Activated naive CD8-positive, alpha-beta T cell treated with anti-CD3 and anti-CD28 coated beads for 36 hours (primary cell): ENCODE data around the gene FBH1. TPM values are rescaled to one million over a fixed set of nuclear protein-coding genes. Genes with fewer than 3 reads are reported as not detected.
"Not testable (repeated sequence)": the region's sequence is repeated elsewhere in the genome, so short reads cannot be mapped to it uniquely, and the experiment has no call there.

Source experiments
- DNase-seq: peaks from one replicate; pipeline ENCODE4 v3.0.0; 2021
- H3K27ac Mint-ChIP-seq: one replicate; pipeline ENCODE4 v1.8.0; 2022; ENCODE audit warnings: mild to moderate bottlenecking, moderate library complexity, mixed read lengths
- H3K27me3 Mint-ChIP-seq: one replicate; pipeline ENCODE4 v1.8.0; 2022; ENCODE audit warnings: mild to moderate bottlenecking, mixed read lengths
- H3K36me3 Mint-ChIP-seq: one replicate; pipeline ENCODE4 v1.8.0; 2021; ENCODE audit warnings: mild to moderate bottlenecking, mixed read lengths
- H3K4me1 Mint-ChIP-seq: one replicate; pipeline ENCODE4 v1.8.0; 2021; ENCODE audit warnings: mixed read lengths
- H3K4me3 Mint-ChIP-seq: one replicate; pipeline ENCODE4 v1.8.0; 2022; ENCODE audit warnings: mild to moderate bottlenecking, moderate library complexity, mixed read lengths
- H3K9me3 Mint-ChIP-seq: one replicate; pipeline ENCODE4 v1.8.0; 2022; ENCODE audit warnings: mixed read lengths
- total RNA-seq, 2 experiments: library from RNA; stranded (reverse); gene quantifications; one replicate each; pipeline ENCODE4 v1.2.3, GENCODE V29; 2021

FBH1 gene
- total RNA-seq, 2 experiments from 2014 or later = 48.7 to 49.0 TPM

DNA sequence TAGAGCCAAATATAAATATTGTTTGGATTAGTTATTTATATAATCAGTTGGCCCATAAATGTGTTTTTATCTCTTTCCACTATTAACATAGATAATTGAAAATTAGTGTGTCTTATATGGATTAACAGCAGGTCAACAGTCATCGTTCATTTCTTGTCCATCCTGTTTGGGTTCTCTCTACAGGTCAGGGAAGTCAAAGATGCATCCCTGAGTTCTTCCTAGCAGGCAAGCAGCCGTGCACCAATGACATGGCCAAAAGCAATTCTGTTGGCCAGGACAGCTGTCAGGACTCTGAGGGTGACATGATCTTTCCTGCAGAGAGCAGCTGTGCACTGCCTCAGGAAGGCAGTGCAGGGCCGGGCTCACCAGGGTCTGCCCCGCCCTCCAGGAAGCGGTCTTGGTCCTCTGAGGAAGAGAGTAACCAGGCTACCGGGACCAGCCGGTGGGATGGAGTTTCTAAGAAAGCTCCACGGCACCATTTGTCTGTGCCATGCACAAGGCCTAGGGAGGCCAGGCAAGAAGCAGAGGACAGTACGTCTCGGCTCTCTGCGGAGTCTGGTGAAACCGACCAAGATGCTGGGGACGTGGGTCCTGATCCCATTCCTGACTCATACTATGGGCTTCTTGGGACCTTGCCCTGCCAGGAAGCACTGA, 15.9 kb downstream of the FBH1 start:
- no peak overlapping the region for H3K27ac Mint-ChIP-seq
- no peak overlapping the region for H3K4me3 Mint-ChIP-seq
- no peaks in the 10 kb centered on the region for H3K27me3 Mint-ChIP-seq
- H3K4me1 Mint-ChIP-seq = peaks cover 12% of the 10 kb centered on the region
- no peaks in the 10 kb centered on the region for H3K9me3 Mint-ChIP-seq
- peaks cover 42% of the 10 kb centered on the region for H3K36me3 Mint-ChIP-seq
- no peak for DNase-seq

DNA sequence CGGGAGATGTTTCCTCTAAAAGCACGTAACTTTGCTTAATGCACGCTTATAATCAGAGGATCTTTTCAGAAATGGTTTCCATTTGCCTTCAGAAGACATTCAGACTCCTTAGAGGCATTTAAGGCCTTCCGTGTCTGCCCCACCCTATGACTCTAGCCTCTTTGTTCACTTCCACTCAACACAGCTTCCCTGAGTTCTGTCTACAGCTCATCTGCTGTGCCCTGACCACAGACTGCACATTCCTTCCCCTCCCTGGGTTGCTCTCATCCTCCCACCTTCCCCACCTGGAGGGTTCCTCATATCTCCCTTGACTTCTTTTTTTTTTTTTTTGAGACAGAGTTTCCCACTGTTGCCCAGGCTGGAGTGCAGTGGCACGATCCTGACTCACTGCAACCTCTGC, 16.6 kb downstream of the FBH1 start:
- H3K9me3 Mint-ChIP-seq = no peaks in the 10 kb centered on the region
- H3K36me3 Mint-ChIP-seq = peaks cover 46% of the 10 kb centered on the region
- H3K4me1 Mint-ChIP-seq = peaks cover 15% of the 10 kb centered on the region
- H3K27ac Mint-ChIP-seq = no peak overlapping the region
- H3K4me3 Mint-ChIP-seq = no peak overlapping the region
- DNase-seq = no peak
- H3K27me3 Mint-ChIP-seq = no peaks in the 10 kb centered on the region

DNA sequence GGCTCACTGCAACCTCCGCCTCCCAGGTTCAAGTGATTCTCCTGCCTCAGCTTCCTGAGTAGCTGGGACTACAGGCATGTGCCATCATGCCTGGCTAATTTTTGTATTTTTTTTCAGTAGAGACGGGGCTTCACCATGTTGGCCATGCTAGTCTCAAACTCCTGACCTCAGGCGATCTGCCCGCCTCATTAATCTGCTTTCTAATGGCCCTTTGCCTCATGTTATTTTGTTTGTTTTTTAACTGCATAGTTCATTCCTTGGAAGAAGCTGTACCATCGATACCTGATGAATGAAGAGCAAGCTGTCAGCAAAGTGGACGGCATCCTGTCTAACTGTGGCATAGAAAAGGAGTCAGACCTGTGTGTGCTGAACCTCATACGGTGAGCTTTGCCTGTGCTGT, 18.6 kb downstream of the FBH1 start:
- H3K27ac Mint-ChIP-seq, H3K27me3 Mint-ChIP-seq: not testable (repeated sequence)

DNA sequence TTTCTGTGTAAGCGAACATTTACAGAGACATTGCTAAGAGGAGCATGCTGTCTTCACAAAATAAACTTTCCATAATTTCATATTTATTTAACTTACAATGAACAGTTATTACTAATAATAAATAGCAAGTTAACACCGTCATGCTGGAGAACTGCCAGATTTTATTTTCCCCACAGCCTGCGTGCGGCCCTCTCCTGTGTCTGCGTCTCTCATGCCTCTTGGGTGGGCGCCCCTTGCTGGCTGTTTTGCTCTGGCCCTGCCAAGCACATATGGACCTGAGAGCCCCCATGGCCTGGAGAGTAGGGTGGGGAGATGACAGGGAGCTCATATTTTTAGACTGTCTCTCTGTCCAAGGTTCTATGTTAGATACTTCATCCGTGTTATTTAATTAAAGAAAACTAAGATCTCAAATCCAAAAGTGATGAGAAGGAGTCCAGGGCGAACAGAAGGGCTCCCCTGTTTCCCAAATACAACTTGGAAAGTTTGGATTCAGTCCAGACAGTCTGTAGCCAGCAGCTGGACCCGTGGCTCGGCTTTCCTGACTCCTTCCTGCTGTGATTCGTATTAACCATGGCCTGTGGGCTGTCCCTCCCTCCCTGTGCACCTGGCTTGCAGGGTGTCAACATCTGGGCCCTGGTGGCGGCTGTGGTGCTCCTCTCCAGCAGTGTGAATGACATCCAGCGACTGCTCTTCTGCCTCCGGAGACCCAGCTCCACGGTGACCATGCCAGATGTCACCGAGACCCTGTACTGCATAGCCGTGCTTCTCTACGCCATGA, 20.5 kb downstream of the FBH1 start:
- Mint-ChIP-seq H3K27me3 (no peaks in the 10 kb centered on the region), H3K4me3 (no peak overlapping the region), H3K27ac (no peak overlapping the region), H3K4me1 (peaks cover 7% of the 10 kb centered on the region), H3K9me3 (no peaks in the 10 kb centered on the region), H3K36me3 (peaks cover 37% of the 10 kb centered on the region)
- DNase-seq = no peak

More for the DNA sequence above, 18.6 kb downstream of the FBH1 start:
- H3K4me3 Mint-ChIP-seq, DNase-seq, H3K9me3 Mint-ChIP-seq: not testable (repeated sequence)
- peaks cover 40% of the 10 kb centered on the region for H3K36me3 Mint-ChIP-seq
- H3K4me1 Mint-ChIP-seq = peaks cover 12% of the 10 kb centered on the region

DNA sequence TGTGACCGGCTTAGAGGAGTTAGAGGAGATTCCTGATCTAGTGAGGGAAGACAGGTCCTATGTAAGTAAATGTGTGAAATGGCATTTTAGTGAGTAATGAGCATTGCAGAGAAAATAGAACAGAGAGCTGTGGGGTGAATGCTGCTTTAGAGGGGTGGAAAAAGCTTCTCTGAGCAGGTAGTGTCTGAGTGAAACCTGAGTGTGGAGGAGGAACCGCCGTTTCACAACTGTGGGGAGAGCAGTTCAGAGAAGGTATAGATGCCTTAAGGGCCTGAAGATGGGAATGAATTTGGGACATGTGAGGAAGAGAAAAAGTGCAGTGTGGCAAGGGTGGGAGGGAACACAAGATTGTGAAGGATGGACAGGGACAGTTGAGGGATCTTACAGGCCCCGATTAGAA, 21.6 kb downstream of the FBH1 start:
- Mint-ChIP-seq H3K27me3 (no peaks in the 10 kb centered on the region), H3K4me1 (peaks cover 7% of the 10 kb centered on the region), H3K4me3 (no peak overlapping the region), H3K9me3 (no peaks in the 10 kb centered on the region), H3K36me3 (peaks cover 38% of the 10 kb centered on the region), H3K27ac (no peak overlapping the region)
- DNase-seq = no peak

DNA sequence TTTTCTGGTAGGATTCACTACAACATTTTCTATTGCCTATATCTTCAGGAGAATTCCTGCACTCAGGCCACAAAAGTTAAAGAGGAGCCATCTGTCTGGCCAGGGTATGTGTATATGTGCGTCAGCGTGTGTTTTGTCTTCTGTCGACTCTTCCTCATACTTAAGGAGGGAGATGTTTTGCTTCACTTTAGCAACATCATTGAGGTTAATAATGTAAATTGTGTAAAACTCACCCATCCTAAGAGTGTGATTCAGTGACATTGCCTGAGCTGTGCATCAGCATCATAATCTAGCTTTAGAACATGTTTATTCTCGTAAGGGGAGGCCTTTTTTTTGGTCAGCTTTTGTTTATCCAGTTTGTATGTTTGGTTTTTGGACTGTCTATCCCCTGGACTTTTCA, 23.7 kb downstream of the FBH1 start:
- H3K36me3 Mint-ChIP-seq = peaks cover 37% of the 10 kb centered on the region
- peaks cover 4% of the 10 kb centered on the region for H3K4me1 Mint-ChIP-seq
- no peaks in the 10 kb centered on the region for H3K27me3 Mint-ChIP-seq
- no peak overlapping the region for H3K4me3 Mint-ChIP-seq
- no peaks in the 10 kb centered on the region for H3K9me3 Mint-ChIP-seq
- DNase-seq = no peak
- no peak overlapping the region for H3K27ac Mint-ChIP-seq

DNA sequence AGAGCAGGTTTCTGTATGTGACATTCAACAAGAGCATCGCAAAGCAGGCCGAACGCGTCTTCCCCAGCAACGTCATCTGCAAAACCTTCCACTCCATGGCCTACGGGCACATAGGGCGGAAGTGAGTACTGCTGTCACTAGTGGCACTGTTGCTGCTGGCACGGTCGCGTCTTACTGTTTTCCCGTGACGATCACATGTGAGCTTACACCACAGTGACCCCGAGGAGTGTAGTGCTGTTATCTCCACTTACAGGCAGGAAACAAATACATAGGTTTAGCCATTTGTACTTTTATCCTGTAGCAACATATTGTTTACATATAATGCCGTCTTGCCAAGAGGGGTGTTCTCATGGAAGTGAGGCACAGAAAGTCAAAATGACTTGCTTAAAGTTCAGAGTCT, 25.4 kb downstream of the FBH1 start:
- Mint-ChIP-seq H3K4me3 (no peak overlapping the region), H3K36me3 (peaks cover 37% of the 10 kb centered on the region), H3K27me3 (no peaks in the 10 kb centered on the region), H3K27ac (no peak overlapping the region), H3K4me1 (peaks cover 3% of the 10 kb centered on the region), H3K9me3 (no peaks in the 10 kb centered on the region)
- no peak for DNase-seq

DNA sequence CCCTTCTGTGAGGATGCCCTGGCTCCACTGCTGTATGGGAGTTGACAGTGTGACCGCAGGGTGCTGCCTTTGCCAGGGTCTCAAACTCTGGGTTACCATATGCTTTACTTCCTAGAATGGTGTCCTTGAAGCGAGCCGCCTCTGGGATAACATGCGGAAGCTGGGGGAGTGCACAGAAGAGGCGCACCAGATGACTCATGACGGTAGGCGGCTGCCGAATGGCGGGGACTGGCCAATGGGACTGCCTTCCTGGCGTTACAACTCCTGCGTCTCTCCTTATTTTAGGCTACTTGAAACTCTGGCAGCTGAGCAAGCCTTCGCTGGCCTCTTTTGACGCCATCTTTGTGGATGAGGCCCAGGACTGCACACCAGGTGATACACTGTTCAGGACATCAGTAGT, 27.3 kb downstream of the FBH1 start:
- Mint-ChIP-seq H3K9me3 (no peaks in the 10 kb centered on the region), H3K4me3 (no peak overlapping the region), H3K27me3 (no peaks in the 10 kb centered on the region), H3K4me1 (no peaks in the 10 kb centered on the region), H3K36me3 (peaks cover 33% of the 10 kb centered on the region), H3K27ac (no peak overlapping the region)
- no peak for DNase-seq

DNA sequence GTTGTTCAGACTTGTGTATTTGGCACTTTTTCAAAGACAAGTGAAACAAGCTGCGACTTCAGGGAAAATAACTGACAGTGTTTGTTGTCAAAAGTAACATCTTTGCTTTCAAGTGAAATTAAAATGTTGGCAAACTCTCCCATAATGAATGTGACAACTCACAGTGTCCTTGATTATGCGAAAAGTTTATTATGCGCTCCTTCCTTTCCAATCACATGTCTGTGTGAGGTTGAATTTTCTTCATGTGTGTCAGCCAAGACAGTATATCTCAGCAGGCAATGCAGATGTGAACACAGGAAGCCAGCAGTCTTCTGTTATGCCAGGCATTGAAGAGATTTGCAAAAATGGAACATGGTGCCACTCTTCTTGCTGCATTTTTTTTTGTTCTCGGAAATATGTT, 28.7 kb downstream of the FBH1 start:
- Mint-ChIP-seq H3K4me1 (no peaks in the 10 kb centered on the region), H3K9me3 (no peaks in the 10 kb centered on the region), H3K27ac (no peak overlapping the region), H3K36me3 (peaks cover 33% of the 10 kb centered on the region), H3K4me3 (no peak overlapping the region), H3K27me3 (no peaks in the 10 kb centered on the region)
- no peak for DNase-seq

DNA sequence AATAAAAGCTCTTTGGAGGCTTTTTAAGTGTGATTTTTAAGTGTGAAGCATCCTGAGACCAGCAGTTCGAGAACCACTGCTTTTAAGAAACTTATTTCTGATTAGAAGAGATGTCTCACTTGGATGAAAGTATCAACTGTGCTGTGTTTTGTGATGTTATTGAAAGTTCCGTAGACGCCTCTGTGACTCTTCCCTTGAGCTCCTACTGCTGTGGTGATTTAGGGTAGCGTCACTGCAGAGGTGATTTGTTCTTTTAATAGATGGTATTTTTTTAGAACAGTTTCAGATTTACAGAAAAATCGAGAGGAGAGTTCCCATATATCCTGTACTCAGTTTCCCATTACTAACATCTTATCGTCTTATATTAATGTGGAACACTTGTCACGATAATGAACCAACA, 29.5 kb downstream of the FBH1 start:
- no peaks in the 10 kb centered on the region for H3K9me3 Mint-ChIP-seq
- H3K27ac Mint-ChIP-seq = no peak overlapping the region
- H3K27me3 Mint-ChIP-seq = no peaks in the 10 kb centered on the region
- DNase-seq = no peak
- no peak overlapping the region for H3K4me3 Mint-ChIP-seq
- H3K4me1 Mint-ChIP-seq = no peaks in the 10 kb centered on the region
- peaks cover 33% of the 10 kb centered on the region for H3K36me3 Mint-ChIP-seq

DNA sequence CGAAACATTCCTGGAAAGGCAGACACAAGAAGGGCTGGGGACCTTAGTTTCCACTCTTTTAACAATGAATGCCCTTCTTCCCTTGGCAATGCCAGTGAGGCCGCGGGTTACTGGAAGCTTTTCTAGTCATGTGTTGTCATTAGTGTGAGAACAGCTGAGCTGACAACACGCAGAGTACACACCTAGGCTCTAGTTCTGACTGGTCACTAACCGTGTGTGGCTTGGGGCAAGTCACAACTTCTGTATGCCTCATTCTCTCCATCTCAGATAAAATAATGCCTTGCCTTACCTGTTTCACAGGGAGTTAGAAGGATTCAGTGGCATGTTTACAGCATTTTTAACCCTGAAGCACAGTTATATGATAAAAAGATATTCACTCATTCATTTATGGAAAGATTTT, 31.7 kb downstream of the FBH1 start:
- no peaks in the 10 kb centered on the region for H3K9me3 Mint-ChIP-seq
- DNase-seq = no peak
- no peaks in the 10 kb centered on the region for H3K4me1 Mint-ChIP-seq
- H3K4me3 Mint-ChIP-seq = no peak overlapping the region
- peaks cover 25% of the 10 kb centered on the region for H3K36me3 Mint-ChIP-seq
- H3K27me3 Mint-ChIP-seq = no peaks in the 10 kb centered on the region
- H3K27ac Mint-ChIP-seq = no peak overlapping the region

DNA sequence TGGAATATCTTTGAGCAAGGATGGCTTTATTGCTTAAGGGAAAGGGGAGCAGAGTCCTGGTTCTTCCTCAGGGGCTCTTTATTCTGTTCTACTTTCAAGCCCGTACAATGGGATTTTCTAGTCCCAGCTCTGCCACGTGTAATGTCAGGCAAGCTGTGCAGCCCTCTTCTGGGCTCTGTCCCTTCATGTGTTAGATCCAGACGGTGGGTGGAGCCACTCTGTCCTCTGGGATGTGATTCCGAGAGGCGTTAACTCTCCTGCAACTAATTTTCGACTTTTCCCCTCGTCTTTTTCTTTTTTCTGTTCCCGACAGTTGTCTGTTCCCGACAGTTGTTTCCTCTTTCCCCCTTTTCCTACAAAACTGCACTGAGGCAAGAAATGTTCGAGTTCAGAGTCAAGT, 34.8 kb downstream of the FBH1 start:
- Mint-ChIP-seq H3K4me1 (no peaks in the 10 kb centered on the region), H3K4me3 (no peak overlapping the region), H3K9me3 (no peaks in the 10 kb centered on the region), H3K27ac (no peak overlapping the region), H3K36me3 (peaks cover 19% of the 10 kb centered on the region), H3K27me3 (no peaks in the 10 kb centered on the region)
- no peak for DNase-seq

DNA sequence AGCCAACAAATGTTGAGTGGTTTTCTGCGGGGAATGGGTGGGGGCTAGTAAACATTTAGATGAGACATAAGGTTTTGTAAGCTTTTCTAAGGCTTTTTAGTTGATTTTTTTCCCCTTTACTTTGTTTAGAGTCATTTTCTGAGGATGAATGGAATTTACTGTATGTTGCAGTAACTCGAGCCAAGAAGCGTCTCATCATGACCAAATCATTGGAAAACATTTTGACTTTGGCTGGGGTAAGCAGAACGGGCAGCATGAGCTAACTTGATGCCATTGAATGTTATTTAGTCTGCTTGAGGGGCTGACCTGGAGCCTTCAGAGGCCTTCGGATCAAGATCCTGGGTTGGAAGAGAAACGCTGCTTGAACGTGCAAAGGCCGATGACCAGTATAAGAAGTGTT, 37.3 kb downstream of the FBH1 start:
- Mint-ChIP-seq H3K4me1 (no peaks in the 10 kb centered on the region), H3K4me3 (no peak overlapping the region)

DNA sequence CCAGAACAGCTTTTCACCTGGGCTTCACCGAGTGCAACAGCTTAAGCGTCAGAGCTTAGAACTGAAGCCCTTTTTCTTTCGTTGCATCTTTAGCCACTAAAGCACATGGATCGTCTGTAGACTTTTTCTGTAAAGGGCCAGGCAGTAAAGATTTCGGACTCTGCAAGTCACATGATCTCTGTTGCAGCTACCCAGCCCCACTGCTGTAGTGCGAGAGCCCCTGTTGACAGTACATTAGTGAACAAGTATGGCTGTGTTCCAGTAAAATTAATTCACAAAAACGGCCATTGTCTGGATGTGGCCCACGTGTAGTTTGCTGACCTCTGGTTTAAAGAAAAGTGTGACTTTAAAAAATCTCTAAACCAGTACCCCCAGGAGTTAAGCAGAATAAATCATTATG, 39.4 kb downstream of the FBH1 start:
- Mint-ChIP-seq H3K27ac (no peak overlapping the region), H3K9me3 (no peaks in the 10 kb centered on the region), H3K36me3 (peaks cover 22% of the 10 kb centered on the region), H3K4me3 (no peak overlapping the region), H3K4me1 (no peaks in the 10 kb centered on the region), H3K27me3 (no peaks in the 10 kb centered on the region)
- no peak for DNase-seq

More for the DNA sequence above, 37.3 kb downstream of the FBH1 start:
- H3K36me3 Mint-ChIP-seq = peaks cover 16% of the 10 kb centered on the region
- DNase-seq = no peak
- no peaks in the 10 kb centered on the region for H3K9me3 Mint-ChIP-seq
- no peaks in the 10 kb centered on the region for H3K27me3 Mint-ChIP-seq
- H3K27ac Mint-ChIP-seq = no peak overlapping the region

DNA sequence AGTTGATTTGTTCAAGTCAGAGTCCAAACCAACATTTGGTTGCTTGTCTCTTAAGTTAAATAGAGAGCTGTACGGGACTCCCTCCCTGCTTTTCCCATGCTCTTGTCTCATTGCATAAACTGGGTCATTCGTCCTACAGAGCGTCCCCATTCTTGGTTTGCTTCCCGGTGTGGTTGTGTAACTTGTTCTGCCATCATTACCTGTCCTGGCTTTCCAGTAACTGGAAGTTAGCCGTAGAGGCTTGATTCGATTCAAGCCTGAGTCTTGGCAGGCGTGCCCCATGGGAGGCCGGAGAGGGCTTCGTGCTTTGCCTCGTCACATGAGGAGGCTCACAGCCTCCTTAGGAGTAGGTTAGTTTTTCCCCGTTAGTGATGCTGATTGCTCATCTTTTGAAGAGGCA, 40.2 kb downstream of the FBH1 start:
- Mint-ChIP-seq H3K27me3 (no peaks in the 10 kb centered on the region), H3K27ac (no peak overlapping the region)
- DNase-seq = no peak

DNA sequence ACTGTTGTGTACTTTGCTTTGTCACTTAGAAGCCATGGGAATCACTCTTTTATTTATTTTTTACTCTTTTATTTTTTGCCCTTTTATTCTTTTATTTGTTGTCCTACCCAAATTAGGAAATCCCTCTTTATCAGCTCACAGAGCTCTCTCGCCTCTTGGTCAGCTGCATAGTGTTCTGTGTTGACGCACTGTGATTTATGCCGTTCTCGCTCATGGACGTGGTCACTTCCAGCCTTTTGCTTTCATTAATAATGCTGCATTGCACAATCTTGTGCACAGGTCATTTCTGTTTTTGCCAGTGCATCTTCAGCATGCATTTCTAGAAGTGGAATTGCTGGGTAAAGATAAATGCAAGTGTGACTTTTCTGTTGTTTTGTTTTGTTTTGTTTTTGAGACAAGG, 42.3 kb downstream of the FBH1 start:
- Mint-ChIP-seq H3K4me3 (no peak overlapping the region), H3K36me3 (peaks cover 18% of the 10 kb centered on the region), H3K27ac (no peak overlapping the region), H3K4me1 (no peaks in the 10 kb centered on the region), H3K9me3 (no peaks in the 10 kb centered on the region), H3K27me3 (no peaks in the 10 kb centered on the region)
- no peak for DNase-seq

More for the DNA sequence above, 40.2 kb downstream of the FBH1 start:
- Mint-ChIP-seq H3K4me1 (no peaks in the 10 kb centered on the region), H3K9me3 (no peaks in the 10 kb centered on the region), H3K36me3 (peaks cover 22% of the 10 kb centered on the region), H3K4me3 (no peak overlapping the region)
